ENCODE measurements around the gene DNAH10.

GRCh38 chr12:123860377-123860776 is 98.3 kb downstream of the DNAH10 start:
- TF ChIP-seq ZZZ3 (IDR thresholded peaks at IDR 0.05; ENCODE audit: control insufficient read depth, insufficient read length, low read depth) (no peak), ZNF274 (IDR thresholded peaks at IDR 0.05; ENCODE audit: insufficient read depth, insufficient read length) (no peak)
